ENCODE data around the gene WFIKKN1.
A peak's percentile ranks its signal among the peaks of the same experiment; 100 is the strongest.
"Not testable (repeated sequence)": the region's sequence is repeated elsewhere in the genome, so short reads cannot be mapped to it uniquely, and the experiment has no call there.

WFIKKN1 gene

DNA sequence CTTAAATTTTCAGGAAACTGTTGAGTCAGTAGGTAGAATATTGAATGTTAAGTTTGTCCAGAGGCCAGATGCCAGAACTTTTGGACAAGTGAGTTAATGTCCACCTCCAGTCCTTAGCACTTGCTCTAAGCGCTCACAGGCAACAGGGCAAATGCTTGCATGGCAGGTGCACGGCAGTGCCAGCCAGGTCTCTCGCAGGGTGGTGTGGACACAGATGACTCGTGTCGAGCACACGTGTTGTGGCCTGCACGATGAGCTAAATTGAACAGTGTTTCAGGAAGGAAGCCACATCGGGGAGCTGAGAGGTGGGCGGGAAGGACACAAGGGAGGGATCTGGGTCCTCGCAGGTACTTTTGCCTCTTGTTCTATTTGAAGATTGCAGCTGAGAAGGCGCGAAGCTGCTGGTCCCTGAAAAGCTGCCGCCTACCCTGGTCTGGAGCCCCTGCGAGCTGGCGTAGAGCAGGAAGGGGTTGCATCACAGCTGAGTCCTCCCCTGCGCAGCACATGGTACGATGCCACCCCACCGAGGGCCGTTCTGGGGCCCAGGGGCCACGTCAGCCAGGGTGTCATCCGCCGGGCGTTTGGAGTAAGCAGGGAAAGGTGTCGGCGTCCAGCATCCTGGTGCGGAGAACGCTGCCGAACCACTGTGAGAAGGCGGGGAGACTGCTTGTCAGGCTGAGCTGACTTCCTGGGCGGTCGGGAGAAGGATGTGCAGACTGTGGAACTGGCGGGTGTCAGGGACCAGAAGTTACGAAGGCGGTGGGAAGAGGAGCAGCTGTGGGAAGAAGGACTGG is 34.6 kb upstream of the WFIKKN1 start:
- DNase-seq: no peak

DNA sequence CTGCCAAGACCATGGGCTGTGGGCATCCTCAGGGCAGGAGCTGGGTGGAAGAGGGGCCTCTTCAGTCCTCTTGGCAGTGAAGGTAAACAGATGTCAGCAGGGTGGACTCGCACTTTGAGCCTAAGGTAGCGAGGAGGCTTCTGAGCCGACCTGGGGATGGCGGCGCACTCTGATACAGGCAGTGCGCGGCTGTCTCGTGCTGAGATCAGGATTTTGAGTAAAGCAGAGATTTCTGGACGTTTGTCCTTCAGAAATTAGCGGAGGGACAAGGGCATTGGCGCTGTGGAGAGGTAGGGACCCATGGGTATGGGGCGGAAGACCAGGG is 34.1 kb upstream of the WFIKKN1 start:
- no peak for DNase-seq

DNA sequence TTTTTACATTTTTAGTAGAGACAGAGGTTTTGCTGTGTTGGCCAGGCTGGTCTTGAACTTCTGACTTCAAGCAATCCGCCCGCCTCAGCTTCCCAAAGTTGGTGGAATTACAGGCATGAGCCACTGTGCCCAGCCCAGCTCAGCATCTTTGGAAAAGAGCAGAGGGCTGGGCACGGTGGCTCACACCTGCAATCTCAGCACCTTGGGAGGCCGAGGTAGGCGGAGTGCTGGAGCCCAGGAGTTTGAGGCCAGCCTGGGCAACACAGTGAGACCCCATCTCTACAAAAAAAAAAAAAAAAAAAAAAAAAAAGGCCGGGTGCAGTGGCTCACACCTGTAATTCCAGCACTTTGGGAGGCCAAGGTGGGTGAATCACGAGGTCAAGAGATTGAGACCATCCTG is 33.1 kb upstream of the WFIKKN1 start:
- not testable (repeated sequence) for DNase-seq

DNA sequence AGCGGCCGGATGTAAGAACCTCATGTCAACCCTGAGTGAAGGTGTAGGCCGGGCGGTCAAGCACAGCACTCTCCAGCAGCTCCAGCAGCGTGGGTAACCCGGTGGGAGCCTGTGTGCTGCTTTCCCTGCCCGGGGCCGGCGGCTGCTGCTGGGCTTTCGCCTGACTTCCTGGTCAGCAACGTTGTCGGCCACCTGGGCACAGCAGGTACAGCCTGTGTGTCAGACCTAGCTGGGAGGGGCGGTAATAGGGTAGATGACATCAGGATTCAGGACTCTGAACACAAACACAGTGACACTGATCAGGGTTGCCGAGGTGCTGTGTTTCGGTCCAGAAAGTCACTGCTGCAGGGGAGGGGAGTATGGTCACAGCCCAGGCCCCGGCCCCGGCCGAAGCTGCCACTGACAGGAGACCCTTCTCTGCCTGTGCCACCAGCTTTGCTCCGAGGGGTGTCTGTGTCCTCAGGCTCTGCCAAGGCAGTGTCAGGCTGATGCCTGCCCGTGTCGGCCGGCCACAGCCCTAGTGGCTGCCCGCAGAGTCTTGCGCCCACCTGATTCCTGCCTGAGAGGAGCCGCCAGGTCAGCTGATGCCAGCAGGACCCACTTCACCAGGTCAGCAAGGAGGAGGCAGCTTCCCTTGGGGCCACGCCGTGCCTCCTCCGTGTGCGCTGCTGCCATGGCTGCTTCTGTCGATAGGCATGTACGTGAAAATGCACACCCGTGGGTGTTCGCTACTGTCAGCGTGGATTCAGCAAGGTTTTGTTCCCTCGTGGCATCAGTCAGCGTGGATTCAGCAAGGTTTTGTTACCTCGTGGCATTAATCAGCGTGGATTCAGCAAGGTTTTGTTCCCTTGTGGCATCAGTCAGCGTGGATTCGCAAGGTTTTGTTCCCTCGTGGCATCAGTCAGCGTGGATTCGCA is 31.7 kb upstream of the WFIKKN1 start:
- DNase-seq: no peak

DNA sequence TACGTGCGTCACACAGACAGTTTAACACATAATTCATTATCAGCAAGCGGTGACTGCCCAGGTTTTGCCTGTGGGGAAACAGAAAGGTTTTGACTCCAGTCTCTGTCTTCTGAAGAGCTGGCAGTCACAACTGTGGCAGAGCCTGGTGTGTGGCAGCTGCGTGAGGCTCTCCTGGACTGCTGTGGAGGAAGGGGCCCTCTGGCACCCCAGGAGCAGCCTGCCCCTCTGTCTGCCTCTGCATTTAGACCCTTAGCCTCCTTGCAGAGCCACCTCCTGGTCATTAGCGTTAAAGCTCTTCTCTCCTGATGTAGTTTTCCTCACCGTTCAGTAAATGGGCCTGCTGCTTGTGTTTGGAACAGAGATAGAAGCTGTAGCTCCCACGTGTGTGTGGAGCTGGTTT is 30.0 kb upstream of the WFIKKN1 start:
- DNase-seq: no peak

DNA sequence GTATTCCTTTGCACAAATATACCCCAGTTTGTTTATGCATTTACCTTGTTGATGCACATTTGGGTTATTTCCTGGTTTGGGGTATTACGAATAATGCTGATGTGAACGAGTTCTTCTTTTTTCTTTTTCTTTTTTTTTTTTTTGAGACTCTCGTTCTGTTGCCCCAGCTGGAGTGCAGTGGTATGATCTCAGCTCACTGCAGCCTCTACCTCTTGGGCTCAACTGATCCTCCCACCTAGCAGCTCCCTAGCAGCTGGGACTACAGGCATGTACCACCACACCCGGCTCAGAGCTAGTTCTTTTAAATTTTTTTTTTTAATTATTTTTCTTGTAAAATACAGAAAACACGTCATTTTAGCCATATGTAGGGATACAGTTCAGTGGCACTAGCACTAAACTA is 26.9 kb upstream of the WFIKKN1 start:
- no peak for DNase-seq

DNA sequence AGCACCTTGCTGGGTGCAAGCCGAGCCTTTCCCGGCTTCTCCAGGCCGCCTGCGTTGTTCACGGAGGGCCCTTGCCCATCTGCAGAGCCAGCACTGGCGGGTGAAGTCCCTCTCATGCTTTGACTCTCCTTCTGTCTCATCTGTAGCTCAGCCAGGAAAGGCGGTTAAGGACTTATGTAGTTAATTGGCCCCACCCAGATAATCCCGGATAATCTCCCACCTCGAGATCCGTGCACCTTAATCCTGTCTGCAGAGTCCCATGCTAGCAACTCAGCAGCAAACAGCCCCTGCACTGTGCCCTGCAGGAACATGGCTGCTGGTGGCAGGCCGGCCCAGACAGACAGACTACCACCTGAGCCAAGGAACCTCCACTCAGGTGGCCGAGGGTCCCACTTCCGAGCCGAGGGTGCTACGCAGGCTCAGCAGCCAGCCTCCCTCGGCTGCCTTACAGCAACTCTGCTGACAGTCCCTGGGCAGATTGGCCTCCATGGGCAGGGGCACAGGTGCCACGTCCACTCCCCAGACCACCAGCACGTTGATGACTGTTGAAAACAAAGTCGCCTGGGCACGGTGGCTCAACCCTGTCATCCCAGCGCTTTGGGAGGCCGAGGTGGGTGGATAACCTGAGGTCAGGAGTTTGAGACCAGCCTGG is 24.0 kb upstream of the WFIKKN1 start:
- DNase-seq: no peak

DNA sequence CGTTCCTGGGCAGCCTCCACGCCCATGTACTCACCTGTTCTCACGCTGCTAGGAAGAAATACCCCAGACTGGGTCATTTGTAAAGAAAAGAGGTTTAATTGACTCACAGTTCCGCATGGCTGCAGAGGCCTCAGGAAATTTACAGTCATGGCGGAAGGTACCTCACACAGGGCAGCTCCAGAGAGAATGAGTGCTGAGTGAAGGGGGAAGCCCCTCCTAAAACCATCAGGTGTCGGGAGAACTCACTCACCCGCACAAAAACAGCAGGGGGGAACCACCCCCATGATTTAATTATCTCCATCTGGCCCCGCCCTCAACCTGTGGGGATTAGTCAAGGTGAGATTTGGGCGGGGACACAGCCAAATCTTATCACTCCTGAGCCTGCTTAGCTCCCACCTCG is 22.8 kb upstream of the WFIKKN1 start:
- peak; percentile 83 for DNase-seq

DNA sequence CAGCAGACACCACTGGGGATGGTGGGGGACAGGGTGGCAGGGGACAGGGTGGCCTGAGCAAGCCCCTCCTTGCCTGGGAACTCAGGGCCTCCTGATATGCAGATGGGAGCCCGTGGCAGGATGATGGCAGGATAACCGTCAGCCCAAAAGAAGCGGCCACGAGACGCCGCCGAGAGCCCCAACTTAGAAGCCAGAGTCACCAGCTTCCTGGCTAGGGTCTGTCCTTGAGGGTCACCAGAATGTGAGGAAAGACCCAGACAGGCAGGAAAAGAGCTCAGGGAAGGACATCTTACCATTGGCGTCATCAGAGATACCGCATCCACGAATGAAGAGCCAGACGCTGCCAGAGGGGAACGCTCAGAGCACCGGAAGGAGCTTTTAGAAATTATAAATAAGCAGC is 21.5 kb upstream of the WFIKKN1 start:
- no peak for DNase-seq

DNA sequence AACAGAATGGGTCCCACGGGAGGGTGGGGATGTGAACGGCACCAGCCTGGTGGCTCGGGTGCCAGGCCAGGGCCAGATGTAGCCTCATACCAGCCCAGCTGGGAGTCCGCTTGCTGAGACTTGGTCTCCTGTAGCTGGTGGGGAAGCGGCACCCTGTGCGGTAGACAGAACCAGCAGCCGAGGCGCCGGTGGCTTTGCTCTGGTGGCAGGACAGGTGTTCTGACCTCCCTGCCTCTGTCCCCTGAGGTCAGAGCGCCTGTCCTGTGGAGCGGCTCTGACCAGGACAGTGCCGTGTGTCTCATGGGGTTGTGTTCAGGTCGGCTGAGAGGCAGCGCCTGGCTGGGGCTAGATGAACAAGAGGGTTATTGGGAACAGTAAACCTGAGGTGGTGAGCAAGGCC is 20.8 kb upstream of the WFIKKN1 start:
- DNase-seq: no peak

DNA sequence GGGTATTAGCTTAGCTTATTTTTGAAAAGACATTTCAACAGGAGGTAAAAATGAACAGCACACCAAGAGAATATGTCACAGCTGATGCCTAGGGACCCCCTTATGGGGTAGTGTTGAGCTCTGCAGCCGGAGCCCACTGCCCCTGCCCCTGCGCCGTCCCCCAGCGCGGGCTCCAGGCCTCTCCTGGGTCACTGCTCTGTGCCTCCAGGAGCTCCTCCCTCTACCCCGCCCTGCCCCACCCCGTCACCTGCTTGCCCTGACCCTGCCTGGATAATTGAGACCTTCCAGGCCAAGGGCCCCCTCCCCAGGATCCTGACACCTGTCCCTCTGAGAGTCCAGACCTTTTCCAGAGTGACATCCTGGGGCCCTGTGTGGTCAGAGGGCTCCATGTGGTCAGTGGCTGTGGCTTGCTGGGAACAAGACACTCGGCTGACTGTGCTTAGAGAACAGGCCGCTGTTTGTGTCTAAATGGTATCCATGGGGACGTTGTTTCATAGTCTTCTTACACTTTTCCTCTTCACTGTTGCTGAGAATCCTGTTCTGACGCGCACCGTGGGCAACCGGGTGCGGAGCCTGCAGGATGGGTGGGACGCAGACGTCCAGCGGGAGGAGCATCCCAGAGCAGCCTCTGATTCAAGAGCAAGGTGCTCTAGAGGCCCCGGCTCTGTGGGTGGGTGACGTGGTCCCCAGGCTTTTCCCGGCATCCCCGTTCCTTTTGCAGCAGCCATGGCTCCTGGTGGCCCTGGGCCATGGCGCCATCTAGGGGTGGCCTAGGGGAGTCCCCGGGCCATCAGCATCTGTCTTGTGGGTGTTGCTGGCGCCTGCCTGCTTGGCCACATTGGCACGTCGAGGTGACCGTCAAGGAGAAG is 20.0 kb upstream of the WFIKKN1 start:
- DNase-seq: peak; percentile 76

DNA sequence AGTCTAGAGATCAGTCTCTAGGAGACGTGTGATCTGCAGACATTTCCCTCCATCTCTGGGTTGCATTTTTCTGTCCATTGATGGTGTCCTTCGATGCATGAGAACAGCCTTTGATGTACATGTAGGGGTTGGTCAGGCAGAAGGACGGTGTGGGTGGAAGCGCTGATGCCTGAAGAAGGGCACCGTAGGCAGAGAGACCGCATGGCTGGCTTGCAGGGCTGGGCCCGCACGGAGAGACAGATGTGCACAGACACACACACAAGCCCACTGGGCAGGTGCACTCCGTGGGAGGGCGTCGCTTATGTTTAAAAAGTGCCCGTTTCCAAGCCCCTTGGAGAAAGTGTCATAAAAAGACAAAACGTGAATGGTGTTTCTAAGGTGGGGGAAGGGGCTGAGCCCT is 15.7 kb upstream of the WFIKKN1 start:
- no peak for DNase-seq

DNA sequence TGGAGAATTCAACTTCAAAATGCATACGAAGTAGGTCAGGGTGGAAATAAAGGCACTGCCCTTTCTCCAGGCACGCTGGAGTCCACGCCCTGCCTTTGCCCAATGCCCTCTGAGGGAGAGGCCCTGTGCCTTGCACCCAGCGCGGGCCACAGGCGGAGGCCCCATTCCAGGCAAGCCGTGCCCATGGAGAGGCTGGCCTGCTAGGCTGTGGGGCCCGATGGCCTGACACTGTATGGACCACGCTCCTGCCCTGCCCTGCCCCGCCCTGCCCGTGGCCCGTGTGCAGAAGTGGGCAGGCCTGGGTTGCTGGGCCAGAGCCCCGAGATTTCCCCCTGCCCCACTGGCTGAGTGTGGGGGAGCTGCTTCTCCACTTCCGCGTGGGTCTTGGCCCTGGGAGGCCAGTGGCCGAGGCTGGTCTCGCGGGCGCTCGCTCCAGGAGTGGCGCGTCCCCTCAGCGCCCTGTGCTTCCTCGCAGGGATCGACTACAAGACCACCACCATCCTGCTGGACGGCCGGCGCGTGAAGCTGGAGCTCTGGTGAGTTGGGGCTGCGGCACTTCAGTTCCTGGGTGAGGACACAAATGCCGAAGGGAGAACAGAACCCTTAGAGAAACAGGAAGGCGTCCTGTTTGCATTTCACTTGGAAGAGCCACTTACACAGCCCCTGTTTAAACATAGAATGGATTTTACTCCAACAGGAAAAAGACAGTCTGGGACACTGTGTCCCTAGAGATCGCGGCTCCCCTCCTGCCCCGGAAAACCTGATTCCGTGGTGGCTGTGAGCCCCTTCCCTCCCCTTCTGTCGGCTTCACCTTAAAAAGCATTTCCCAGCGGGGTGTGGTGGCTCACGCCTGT is 13.8 kb upstream of the WFIKKN1 start:
- no peak for DNase-seq

DNA sequence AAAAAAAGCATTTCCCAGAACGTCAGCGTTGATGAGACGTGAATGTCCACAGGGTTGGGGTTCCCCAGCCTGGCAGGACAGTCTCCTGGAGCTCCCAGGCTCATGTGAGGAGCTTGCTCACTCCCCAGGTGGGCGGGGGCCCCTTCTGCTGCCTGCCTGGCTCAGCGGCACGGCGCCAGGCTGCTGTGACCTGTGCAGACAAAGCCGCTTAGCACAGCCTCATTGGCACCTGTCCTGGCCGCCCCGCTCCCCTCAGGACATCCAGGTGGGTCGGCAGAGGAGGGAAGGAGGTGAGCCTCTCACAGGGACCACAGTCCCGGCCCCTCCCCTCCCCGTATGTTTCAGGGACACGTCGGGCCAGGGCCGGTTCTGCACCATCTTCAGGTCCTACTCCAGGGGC is 12.9 kb upstream of the WFIKKN1 start:
- DNase-seq: no peak

DNA sequence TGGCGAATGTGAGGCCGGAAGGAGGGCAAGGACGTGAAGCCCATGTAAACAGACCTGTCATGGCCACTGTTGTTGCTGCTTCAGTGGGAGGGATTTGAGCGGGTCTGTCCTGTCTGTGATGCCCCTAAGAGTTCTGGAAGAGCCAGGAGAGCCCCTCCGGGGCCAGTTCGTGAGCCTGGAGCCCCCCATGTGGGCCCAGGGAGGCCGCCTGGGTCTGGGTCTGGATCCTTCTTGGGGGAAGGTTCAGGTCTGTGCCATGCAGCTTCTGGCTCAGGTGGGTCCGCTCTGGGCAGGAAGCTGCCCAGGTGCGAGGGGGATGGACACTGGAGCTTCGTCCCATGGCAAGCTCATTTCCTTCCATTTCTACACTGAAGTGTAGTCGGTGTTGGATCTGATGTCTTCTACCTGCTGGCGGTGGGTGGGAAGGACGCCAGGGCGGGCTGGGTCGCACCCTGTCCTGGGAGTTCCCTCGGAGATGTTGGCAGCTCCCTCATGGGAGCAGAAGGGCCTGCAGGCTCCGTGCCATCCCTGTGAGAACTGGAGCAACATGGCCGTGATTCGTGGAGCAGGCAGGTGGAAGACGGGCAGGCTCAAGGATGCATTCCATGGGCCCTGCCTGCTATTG is 11.2 kb upstream of the WFIKKN1 start:
- DNase-seq: no peak

DNA sequence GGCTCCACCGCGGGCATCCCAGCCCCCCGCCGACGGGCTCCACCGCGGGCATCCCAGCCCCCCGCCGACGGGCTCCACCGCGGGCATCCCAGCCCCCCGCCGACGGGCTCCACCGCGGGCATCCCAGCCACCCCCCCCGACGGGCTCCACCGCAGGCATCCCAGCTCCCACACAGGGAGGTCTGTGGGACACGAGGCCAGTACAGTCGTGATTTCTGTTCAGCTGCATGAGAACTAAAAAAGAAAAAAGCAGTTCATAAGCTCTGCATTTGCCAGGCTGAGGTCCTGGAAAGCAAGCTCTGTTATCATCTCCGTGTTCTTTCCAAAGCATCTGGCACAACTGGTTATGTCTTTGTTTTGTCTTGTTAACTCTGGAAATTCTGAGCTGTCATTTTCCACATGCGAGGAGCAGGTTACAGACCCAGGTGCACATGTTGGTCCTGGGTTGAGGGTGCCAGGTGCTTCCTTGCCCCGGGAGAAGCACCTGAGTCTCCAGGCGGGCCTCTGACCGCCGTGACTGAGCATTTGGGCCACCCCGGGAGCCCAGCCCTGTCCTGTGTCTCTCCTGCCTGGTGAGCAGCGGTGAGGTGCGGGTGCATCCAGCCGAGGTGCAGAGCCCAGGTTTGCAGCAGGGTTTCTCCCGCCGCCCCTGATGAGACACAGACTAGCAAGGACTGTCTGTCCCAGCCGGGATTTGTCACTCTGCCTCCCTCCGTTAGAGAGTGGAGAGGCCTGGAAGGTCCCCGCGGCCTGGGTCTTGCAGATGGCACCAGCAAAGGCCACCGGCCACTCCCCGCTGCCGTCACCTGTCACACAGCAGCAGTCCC is 9.9 kb upstream of the WFIKKN1 start:
- DNase-seq: no peak

DNA sequence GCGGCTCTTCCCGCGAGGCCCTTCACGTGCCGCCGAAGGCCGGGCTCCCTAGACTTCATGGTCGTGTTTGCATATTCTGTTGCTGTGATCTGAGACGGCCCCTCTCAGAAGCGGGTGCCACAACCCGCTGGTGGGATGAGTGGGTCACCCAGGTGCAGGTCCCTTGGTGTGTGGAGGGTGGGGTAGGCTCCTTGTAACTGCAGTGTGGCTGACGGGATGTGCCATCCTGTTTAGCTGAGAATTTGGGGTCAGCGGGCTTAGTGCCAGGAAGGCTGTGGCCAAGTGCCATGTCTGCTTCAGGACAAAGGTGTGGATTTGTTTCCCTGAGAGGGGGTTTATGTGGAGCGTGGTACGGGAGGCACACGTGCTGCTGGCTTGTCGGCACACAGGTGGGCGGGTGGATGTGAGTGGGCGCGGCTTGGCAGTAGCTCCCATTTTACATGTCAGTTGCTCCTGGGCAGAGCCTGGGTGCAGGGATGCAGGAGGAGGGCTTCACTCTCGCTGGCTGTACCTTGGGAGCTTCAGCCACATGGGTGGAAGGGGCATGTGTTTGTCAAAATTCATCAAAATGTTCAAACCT is 9.2 kb upstream of the WFIKKN1 start:
- no peak for DNase-seq

DNA sequence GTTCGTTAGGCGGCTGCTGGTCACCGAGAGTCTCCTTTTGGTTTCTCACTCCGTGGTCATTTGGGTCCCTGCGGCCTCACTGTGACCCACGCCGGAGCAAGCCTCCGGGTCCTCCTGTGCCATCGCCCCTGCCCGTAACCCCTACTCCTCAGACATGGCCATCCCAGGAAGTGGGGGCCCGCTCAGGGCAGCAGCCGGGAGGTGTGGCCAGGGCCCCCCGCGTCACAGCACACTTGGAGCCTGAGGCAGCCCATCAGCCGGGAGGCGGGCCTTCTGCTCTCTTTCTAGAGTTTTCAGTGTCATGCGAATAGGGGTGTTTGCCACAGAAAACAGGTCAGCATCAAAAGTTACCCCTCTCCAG is 7.9 kb upstream of the WFIKKN1 start:
- no peak for DNase-seq

DNA sequence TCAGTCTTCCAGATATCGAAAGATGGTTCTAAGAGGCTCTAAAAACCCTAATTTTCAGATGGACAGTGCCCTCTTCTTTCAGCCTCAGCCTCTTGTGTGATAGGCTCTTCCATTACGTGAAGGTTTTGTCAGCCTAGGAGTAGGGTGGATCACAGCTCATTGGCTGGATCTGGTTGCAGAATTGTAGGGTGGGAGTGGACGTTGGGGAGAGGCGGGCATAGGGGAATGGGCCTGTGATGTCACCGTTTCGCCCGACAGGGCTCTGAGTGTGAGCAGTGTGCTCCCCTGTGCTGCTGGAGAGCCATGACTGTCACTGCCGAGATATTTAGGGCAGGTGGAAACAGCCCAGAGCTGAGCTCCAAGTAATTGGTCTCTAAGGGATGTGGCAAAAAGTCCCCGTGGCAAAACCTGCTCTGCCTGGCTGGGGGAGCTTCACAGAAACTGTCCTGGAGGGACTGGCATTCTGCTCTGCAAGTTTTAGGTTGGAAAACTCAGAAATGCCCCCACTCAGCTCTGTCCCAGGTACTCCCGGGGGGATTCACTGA is 6.2 kb upstream of the WFIKKN1 start:
- no peak for DNase-seq

Data from activated CD4-positive, alpha-beta T cell treated with anti-CD3 and anti-CD28 coated beads for 48 hours (primary cell).